SJSA1 (cell line): ENCODE data around the gene COL6A3. TPM values are rescaled to one million over a fixed set of nuclear protein-coding genes. Genes with fewer than 3 reads are reported as not detected.

ENCODE experiments used
- DNase-seq, 2 experiments: peaks; one replicate each; pipeline ENCODE4 v3.0.0-alpha.2; 2015 to 2020; ENCODE audit warnings: low spot score in 2 of 2, low read depth in 1 of 2
- H3K27ac ChIP-seq: fragments of 250-450 bp; sonication (Bioruptor Pico); 2 replicates; pipeline ENCODE4 v1.5.1; 2020; ENCODE audit warnings: mild to moderate bottlenecking, moderate library complexity
- H3K27me3 ChIP-seq: fragments of 250-450 bp; sonication (Bioruptor Pico); replicated peaks from 2 replicates; pipeline ENCODE4 v1.5.1; 2020; ENCODE audit warnings: mild to moderate bottlenecking, moderate library complexity
- H3K36me3 ChIP-seq: fragments of 250-450 bp; sonication (Bioruptor Pico); 2 replicates; pipeline ENCODE4 v1.5.1; 2020; ENCODE audit warnings: mild to moderate bottlenecking
- H3K4me1 ChIP-seq: fragments of 250-450 bp; sonication (Bioruptor Pico); replicated peaks from 2 replicates; pipeline ENCODE4 v1.6.1; 2021; ENCODE audit warnings: mild to moderate bottlenecking
- H3K4me3 ChIP-seq: fragments of 250-450 bp; sonication (Bioruptor Pico); 2 replicates; pipeline ENCODE4 v1.5.1; 2020; ENCODE audit warnings: mild to moderate bottlenecking
- H3K9me3 ChIP-seq: fragments of 250-450 bp; sonication (Bioruptor Pico); replicated peaks from 2 replicates; pipeline ENCODE4 v1.5.1; 2020; ENCODE audit warnings: mild to moderate bottlenecking
- total RNA-seq: library from RNA; depleted of rRNA; stranded (reverse); fragments of >200 nt; shearing (Covaris generic); gene quantifications from 2 replicates; pipeline ENCODE4 v1.2.3, GENCODE V29; 2014

Gene COL6A3
- total RNA-seq, 1 experiment from 2014 or later = 243 TPM

DNA sequence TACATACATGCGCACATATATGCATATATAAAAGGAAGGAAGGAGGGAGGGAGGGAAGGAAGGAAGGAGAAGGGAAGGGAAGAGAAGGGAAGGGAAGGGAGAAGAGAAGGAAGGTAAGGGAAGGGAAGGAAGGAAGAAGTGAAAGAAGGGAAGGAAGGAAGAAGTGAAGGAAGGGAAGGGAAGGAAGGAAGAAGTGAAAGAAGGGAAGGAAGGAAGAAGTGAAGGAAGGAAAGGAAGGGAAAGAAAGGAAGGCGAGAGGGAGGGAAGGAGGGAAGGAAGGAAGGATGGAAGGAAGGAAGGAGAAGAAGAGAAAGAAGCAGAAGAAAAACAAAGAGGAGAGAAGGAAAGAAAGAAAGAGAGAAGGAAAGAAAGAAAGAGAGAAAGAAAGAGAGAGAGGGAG lies 16.9 kb downstream of the COL6A3 start:
- Histone ChIP-seq H3K4me1 (no peaks in the 10 kb centered on the region), H3K27me3 (no peaks in the 10 kb centered on the region), H3K4me3 (no peak overlapping the region), H3K36me3 (peaks cover 60% of the 10 kb centered on the region), H3K9me3 (no peaks in the 10 kb centered on the region), H3K27ac (no peak overlapping the region)
- no peak for DNase-seq

DNA sequence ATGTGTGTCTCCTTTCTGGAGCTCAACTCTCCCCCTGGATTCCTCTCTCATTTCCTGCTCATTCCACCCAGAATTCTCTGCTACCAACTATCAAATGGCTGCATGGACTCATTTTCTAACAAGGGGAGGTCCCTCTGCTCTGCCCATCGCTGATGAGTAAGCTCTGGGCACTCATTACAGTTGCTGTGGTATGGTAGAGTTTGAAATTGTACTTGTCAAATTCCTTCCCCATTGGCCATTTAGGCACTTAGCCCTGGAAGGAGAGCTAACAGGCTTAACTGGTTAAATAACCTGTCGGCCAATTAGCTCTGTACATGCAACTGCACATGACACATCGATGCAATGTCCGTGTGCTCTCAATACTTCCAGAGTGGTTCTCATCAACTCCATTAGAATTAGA lies 20.4 kb downstream of the COL6A3 start:
- Histone ChIP-seq H3K27me3 (no peaks in the 10 kb centered on the region), H3K27ac (no peak overlapping the region), H3K4me1 (no peaks in the 10 kb centered on the region), H3K4me3 (no peak overlapping the region), H3K9me3 (no peaks in the 10 kb centered on the region), H3K36me3 (peaks cover 83% of the 10 kb centered on the region)
- DNase-seq = no peak

DNA sequence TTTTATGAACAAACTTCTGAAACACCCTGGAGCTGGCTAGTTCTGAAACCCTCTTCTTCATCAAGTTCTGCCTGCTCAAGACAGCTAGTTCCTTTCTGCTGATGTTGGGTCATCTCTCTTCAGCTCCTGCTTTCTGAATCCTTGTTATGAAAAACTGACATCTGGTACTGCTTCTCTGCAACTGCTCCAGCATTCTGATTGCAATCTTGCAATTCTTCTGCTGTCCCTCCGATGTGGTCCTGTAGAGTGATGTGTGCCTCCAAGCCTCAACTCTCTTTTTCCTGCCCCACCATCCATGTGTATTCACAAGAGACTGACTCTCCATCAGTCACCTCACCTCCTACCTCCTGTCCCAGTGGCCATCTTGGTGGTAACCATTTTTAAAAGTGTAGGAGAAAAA lies 21.8 kb downstream of the COL6A3 start:
- no peaks in the 10 kb centered on the region for H3K9me3 ChIP-seq
- H3K36me3 ChIP-seq = peaks cover 94% of the 10 kb centered on the region
- no peak overlapping the region for H3K27ac ChIP-seq
- no peak overlapping the region for H3K4me3 ChIP-seq
- DNase-seq = no peak
- no peaks in the 10 kb centered on the region for H3K27me3 ChIP-seq
- H3K4me1 ChIP-seq = no peaks in the 10 kb centered on the region

DNA sequence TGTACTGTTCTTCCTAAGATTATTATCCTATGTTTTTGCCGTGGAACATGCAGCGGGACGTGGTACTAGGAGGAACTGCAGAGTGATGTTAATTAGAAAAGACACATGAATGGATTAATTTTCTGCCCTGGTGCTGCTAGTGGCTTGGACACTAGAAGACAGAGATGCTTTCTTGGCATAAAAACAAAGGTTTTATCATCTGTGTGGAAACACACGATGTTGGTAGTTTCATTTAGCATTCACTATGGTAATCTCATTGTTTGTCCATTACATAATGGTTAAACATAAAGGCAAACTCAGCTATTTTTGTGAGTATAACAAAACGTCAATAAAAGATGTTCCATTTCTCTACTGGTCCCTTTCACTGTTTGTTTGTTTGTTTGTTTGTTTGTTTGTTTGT lies 22.8 kb downstream of the COL6A3 start:
- H3K36me3 ChIP-seq = peaks cover 96% of the 10 kb centered on the region
- no peaks in the 10 kb centered on the region for H3K27me3 ChIP-seq
- DNase-seq = no peak
- H3K27ac ChIP-seq = no peak overlapping the region
- no peaks in the 10 kb centered on the region for H3K4me1 ChIP-seq
- no peak overlapping the region for H3K4me3 ChIP-seq
- no peaks in the 10 kb centered on the region for H3K9me3 ChIP-seq

DNA sequence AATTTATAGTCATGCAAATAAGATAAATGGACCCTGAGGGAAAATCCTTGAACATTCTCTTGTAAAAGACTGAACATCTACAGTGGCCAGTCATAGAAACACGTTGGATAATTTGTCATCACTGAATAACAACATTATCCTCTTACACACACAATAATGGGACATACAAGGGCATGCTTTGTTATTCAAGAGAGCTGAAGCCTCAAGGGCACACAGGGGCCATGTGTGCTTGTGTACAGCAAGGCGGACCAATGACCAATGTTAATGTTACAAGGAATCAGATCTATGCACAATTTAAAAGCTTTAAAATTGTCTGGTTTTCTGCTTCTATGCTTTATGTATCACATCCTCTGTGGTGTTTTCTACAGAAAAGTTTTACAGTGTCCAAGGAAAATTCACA lies 23.7 kb downstream of the COL6A3 start:
- Histone ChIP-seq H3K4me3 (no peak overlapping the region), H3K9me3 (no peaks in the 10 kb centered on the region), H3K36me3 (peaks cover 93% of the 10 kb centered on the region), H3K27ac (no peak overlapping the region), H3K27me3 (no peaks in the 10 kb centered on the region), H3K4me1 (no peaks in the 10 kb centered on the region)
- no peak for DNase-seq

DNA sequence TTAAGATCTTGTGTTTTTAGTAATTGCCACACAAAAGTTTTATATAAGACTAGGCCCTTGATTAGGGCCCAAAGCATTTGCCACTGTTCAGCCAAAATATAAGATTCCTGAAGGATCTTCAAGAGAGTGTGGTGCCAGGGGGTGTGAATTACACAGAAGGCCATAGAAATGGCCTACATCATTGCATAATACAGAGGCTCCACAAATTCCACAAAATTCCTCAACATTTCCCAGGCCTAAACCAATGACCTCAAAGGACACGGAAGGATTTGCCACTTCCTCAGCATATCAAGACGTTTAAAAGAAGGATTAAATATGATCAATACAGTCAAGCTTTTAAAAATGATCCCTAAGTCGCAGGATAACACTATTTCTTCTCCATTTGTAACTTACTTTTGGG lies 24.1 kb downstream of the COL6A3 start:
- no peak for DNase-seq

DNA sequence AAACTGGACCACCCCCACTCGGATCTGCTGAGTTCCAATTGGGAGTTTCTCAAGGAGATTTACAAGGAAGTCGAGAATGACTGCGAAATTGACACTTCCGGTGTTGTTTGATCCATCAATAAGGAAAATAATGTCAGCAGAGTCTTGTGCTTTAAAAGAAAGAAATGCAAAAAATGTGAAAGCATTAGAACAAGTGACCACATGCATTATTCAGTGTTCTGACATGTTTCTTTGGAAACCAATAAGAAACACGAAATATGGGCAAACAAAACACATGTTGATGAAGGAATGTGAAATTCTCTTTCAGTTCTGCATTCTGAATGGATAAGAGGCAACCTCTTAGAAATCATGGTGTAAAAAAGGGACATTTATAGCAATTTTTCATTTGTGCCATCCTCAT lies 25.9 kb downstream of the COL6A3 start:
- no peak overlapping the region for H3K27ac ChIP-seq
- no peak overlapping the region for H3K4me3 ChIP-seq
- H3K4me1 ChIP-seq = no peaks in the 10 kb centered on the region
- H3K36me3 ChIP-seq = peaks cover 80% of the 10 kb centered on the region
- no peaks in the 10 kb centered on the region for H3K27me3 ChIP-seq
- no peak for DNase-seq
- H3K9me3 ChIP-seq = no peaks in the 10 kb centered on the region

More for the DNA sequence above, 24.1 kb downstream of the COL6A3 start:
- Histone ChIP-seq H3K36me3 (peaks cover 93% of the 10 kb centered on the region), H3K27me3 (no peaks in the 10 kb centered on the region), H3K27ac (no peak overlapping the region), H3K4me1 (no peaks in the 10 kb centered on the region), H3K4me3 (no peak overlapping the region), H3K9me3 (no peaks in the 10 kb centered on the region)

DNA sequence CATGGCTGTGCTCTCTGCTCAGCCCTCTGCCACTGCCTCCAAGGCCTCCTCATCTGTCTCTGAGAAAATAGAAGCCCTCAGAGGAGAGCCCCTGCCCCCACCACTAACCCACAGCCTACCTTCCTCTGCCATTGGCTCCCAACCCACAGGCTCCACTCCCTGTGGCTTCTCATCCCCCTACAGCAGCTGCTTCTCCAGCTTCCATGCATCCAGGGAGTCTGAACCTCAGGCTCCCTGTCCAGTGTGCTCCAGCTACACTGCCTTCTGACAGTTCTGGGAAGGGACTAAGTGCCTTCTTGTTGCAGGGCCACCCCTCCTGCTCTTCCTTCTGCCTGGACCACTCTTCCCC lies 29.3 kb downstream of the COL6A3 start:
- no peak overlapping the region for H3K27ac ChIP-seq
- H3K36me3 ChIP-seq = peaks cover 75% of the 10 kb centered on the region
- no peaks in the 10 kb centered on the region for H3K27me3 ChIP-seq
- H3K4me3 ChIP-seq = no peak overlapping the region
- H3K4me1 ChIP-seq = no peaks in the 10 kb centered on the region
- DNase-seq = no peak
- H3K9me3 ChIP-seq = no peaks in the 10 kb centered on the region

DNA sequence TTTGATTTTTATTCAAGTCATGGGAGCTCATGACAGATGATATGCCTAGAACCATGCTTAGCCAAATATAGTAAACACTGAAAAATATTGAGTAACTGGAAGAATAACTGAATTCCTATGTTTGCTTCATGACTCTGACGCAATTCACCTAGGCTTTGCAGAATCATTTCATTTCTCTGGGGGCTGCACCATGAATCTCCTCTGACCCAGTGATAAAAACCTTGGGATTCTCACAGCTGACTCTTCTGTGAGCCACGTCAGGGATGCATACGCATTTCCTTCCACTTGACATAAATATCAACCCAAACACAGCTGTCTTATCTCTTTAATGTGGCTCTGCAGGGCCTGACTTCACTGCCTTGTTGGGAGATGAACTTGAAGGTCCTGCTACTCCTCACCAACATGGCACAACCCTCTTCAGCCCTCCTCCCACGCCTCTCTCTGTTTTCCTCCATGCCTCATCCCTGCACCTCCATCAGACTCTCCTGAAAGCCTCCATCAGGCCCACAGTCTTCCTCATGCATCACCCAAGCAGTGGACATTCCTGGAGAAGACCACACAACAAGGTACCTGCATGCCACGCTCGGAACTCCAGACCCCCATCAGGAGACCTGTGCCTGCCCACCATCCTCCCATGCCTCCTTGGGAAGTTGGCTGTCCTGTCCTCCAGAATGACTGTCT lies 29.8 kb downstream of the COL6A3 start:
- Histone ChIP-seq H3K36me3 (peaks cover 75% of the 10 kb centered on the region), H3K4me3 (no peak overlapping the region), H3K4me1 (no peaks in the 10 kb centered on the region), H3K27ac (no peak overlapping the region), H3K27me3 (no peaks in the 10 kb centered on the region), H3K9me3 (no peaks in the 10 kb centered on the region)
- DNase-seq = no peak

DNA sequence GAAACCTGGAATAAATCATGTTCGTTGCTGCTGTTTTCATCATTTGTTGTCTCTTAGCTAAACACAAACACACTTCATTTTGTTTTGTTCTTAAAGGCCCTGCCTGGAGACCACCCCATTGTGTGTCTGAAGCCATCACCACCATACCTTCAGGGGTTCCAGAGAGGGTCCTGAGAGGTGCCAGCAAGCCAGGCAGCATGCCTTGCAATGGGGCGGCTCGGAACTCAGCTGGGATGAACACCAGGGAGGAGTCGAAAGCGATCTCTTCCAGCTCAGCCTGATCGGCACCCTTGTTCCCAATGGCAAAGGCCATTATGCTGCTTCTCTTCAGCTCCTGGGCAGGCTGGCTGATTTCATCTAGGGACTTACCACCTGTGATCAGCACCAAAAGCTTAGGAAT lies 33.2 kb downstream of the COL6A3 start:
- H3K4me1 ChIP-seq = no peaks in the 10 kb centered on the region
- no peaks in the 10 kb centered on the region for H3K27me3 ChIP-seq
- no peaks in the 10 kb centered on the region for H3K9me3 ChIP-seq
- H3K36me3 ChIP-seq = peaks cover 77% of the 10 kb centered on the region
- DNase-seq = no peak
- H3K4me3 ChIP-seq = no peak overlapping the region
- no peak overlapping the region for H3K27ac ChIP-seq

DNA sequence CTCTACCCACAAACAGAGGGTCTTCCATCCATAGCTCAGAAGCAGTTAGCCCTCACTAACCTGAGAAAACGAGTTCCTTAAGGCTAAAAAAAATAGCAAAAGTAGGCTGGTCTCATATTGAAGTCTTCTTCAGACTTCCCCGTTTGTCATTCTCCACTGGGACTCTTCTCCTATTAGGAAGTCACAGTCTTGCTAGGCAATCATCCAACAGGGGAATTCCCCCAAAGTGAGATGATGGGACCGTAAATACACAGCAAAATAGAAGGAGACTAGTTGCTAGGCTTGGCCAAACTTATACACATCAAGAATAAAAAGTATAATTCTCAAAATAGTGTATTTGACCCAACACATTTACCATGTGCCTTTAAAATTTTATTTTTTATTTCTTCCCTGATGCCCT lies 34.3 kb downstream of the COL6A3 start:
- H3K9me3 ChIP-seq = no peaks in the 10 kb centered on the region
- H3K36me3 ChIP-seq = peaks cover 80% of the 10 kb centered on the region
- H3K4me1 ChIP-seq = no peaks in the 10 kb centered on the region
- no peak overlapping the region for H3K4me3 ChIP-seq
- no peak overlapping the region for H3K27ac ChIP-seq
- no peak for DNase-seq
- H3K27me3 ChIP-seq = no peaks in the 10 kb centered on the region

DNA sequence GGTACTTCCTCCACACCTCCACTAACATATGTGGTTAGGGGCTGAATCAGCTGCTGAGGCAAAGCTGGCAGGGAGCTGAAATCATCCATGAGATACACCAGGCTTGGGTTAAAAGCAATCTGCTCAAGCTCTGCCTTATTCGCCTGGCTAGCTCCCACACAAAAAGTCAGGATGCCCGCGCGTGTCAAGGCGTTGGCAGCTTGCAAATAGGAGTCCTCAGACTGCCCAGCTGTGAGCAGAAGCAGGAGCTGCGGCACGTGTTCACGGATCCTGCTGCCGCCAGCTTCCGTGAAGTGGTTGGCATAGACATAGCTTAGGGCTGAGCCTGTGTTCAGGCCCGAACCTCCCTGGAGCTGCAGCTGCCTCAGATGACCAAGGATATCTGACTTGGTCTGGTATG lies 35.3 kb downstream of the COL6A3 start:
- Histone ChIP-seq H3K27me3 (no peaks in the 10 kb centered on the region), H3K27ac (no peak overlapping the region), H3K4me3 (no peak overlapping the region), H3K36me3 (peaks cover 89% of the 10 kb centered on the region), H3K4me1 (no peaks in the 10 kb centered on the region), H3K9me3 (no peaks in the 10 kb centered on the region)
- no peak for DNase-seq

DNA sequence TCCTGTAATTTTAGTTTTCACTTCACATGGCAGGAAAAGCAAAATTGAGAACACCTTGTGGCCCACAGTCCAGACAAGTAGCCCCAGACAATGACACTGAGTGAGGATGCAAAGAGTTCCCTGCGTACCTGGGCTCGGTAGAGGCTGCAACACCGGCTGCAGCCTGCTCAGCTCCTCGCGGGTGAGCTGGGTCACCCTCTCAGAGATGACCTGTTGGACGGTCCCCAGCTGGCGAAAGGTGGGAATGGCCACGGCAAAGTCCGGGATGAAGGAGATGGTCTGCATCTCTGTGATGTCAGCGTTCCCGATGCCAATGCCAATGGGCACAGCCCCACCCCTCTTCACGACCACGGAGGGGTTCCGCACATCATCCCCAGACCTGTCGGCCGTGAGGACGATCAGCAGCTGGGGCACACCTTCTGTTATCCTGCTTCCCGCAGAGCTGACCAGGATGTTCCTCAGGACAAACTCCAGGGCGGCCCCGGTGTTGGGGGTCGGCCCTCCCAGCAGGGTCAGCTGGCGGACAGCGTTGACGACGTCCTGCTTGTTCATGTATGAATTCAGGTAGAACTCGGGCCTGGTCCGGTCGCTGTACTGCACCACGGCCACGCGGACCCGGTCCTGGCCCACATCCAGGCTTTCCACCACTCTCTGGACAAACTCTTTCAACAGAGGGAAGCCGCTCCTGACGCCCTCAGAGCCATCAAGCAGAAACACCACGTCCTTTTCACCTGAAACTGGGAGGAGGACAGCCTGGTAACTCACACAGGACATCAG lies 39.5 kb downstream of the COL6A3 start:
- H3K27ac ChIP-seq = no peak overlapping the region
- no peak for DNase-seq
- H3K9me3 ChIP-seq = no peaks in the 10 kb centered on the region
- H3K4me1 ChIP-seq = no peaks in the 10 kb centered on the region
- peaks cover 96% of the 10 kb centered on the region for H3K36me3 ChIP-seq
- no peak overlapping the region for H3K4me3 ChIP-seq
- H3K27me3 ChIP-seq = no peaks in the 10 kb centered on the region

DNA sequence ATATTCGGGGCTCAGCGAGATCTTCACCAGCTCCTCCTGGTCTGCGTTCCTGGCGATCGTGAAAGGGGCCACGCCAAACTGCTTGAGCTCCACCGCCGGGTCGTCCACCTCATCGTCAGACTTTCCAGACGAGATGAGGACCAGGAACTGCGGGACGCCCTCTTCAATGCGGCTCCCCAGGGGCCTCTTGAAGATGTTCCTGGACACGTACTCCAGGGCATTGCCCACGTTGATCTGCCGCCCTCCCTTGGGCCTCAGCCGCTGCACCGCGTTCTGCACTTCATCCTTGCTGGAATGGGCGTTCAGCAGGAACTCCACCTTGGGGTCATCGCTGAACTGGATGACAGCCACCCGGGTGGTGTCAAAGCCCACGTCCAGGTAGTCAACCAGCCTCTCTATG lies 42.1 kb downstream of the COL6A3 start:
- Histone ChIP-seq H3K4me3 (no peak overlapping the region), H3K9me3 (no peaks in the 10 kb centered on the region), H3K4me1 (no peaks in the 10 kb centered on the region), H3K27ac (no peak overlapping the region), H3K36me3 (peaks cover 96% of the 10 kb centered on the region), H3K27me3 (no peaks in the 10 kb centered on the region)
- DNase-seq = no peak
